NCI-H446 (cell line): ENCODE measurements around the gene MRC2.

Experiments used
- DNase-seq, 2 experiments: peaks; one replicate each; lab custom pipeline; 2025; lab: John Stamatoyannopoulos, UW

Gene MRC2

DNA sequence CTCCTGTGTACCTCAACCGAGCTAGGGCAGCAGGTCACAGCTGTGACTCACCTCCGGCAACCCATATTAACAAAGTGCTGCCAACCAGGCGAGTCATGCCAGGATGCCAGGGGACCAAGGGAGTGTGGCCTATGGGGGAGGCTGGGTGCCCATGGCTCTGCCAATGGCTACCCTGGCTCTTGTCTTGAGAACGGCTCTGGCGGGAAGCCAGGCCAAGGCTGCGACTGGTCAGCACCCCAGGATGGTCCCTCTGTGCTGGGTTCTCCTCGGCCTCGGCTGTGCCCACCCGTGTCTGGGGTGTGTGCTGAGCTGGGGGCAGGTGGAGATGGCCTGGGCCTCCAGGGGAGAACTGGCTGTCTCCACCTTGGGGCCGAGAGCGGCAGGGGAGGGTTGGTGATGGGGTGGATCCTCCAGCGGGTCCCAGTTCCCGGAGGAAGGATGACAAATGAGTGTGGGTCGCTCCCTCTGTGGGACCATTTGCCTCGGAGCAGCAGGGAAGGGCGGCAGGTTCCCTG is 75.8 kb downstream of the MRC2 start:
- DNase-seq, result no peak

DNA sequence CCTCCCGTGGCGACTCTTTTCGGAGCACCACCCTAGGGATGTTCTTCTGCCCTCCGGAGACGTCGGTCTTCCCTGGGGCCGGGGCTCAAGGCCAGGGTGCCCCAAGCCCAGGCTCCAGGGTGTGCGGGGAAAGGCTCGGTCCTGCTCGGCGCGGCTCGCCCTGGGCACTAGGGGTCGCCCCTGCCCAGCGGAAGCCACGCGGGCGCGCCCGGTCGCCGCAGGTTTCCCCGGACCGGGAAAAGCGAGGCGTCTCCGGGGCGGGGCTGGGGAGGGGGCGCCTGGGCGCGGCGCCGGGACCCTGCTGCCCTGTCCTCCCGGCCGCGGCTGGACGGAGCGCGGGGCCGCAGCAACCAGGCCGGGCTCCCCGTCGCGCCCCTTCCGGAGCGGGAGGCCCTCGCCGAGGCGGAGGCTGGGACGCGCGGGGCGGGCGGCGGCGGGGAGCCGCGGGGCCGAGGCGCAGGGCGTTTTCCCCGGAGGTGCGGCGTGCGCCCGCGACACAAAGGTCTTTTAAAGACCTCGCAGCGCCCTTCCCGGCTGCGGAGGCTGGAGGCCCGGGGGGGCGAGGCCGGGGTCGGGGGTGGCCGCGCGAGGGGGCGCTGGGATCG is 76.4 kb downstream of the MRC2 start:
- DNase-seq, result peak in 1 of 2 experiments; percentile 68

DNA sequence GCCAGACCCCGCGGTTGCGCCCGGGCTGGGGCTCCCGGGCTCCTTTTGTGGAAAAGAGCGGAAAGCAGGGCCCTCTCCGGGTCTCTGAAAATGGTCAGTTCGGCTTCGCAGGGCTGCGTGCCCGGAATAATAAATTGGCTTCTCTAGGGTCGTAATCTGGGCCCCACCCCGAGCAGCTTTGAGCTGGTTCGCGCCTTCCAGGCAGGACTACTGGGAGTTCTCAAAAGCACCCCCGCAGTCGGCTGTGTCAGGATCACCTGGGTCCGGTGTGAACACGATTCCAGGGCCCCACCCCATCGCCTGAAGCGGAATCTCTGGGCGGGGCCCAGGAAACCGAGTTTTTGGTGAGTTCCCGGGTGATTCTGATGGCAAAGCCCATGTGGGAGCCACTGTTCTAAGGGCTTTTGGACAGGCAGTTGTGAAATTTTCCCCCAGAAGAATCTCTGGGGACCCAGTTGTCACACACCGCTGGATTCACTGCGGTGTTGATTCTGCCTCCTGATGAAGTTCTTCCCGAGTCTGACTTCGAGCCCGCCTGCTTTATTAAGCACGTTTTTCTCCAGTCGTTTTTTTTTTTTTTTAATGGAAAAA is 77.0 kb downstream of the MRC2 start:
- no peak for DNase-seq

- no peak for DNase-seq
Observed at GRCh38 chr17:62705156-62705777, 77.8 kb downstream of the MRC2 start.

- DNase-seq, result no peak
Observed at GRCh38 chr17:62705778-62706597, 78.5 kb downstream of the MRC2 start.

- DNase-seq, result no peak
Observed at GRCh38 chr17:62706598-62707424, 79.3 kb downstream of the MRC2 start.

- no peak for DNase-seq
Observed at GRCh38 chr17:62707425-62707739, 79.9 kb downstream of the MRC2 start.

GRCh38 chr17:62708587-62708986 is 81.1 kb downstream of the MRC2 start:
- DNase-seq, result no peak

DNA sequence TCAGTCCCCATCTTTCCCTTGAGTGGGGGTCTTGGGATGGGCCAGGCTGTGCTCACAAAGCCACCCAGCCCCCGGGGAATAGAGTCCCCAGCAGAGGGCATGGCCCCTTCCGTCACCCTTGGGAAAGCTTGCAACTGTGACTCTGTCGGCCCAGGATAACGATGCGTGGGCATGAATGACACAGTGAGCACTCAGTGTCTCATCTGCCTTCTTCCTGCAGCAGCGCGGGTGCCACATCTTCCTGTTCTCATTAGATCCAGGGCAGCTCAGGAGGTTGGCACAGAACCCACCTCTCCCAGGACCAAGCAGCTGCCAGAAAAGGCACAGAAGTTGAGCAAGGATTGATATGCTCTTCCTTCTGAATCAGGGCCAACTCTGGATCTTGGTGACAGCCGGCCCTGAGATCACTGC is 84.7 kb downstream of the MRC2 start:
- peak in 1 of 2 experiments; percentile 51 for DNase-seq

DNA sequence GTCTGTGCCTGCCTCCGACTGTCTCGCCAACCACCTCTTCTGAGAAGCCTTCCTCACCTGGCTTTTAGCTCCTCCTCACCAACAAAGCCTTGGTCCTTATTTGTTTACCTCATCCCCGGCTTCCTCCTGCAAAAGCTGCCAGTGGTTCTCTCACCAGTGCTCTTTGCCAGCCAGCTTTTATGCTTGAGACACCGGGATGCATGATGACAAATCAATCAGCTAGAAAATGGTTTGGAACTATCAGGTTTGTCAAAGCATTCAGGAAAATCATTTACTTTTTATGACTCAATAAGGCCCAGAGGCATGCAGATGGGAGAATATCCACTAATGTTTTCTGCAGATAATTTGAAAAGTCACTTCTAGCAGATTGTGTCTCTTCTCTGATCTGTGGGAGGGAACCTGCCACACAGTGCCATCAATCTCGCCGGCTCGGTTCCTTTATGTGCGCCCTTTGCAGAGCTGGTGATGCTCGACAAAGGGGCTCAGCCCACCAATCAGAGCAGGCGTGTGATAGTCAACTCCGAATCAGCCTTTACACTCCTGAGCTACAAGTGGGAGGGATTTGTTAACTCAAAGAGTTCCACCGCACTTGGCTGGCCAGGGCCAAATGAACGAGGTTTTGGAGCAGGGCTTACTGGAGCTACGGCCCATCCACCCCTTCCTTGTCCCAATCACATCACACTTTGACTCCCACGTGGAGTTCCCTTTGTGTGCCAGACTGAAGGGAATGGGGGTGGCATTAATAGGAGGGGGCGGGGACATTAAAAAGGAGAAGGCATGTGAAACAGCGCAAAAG is 85.8 kb downstream of the MRC2 start:
- DNase-seq, result no peak

GRCh38 chr17:62714016-62714777 is 86.7 kb downstream of the MRC2 start:
- DNase-seq, result no peak

DNA sequence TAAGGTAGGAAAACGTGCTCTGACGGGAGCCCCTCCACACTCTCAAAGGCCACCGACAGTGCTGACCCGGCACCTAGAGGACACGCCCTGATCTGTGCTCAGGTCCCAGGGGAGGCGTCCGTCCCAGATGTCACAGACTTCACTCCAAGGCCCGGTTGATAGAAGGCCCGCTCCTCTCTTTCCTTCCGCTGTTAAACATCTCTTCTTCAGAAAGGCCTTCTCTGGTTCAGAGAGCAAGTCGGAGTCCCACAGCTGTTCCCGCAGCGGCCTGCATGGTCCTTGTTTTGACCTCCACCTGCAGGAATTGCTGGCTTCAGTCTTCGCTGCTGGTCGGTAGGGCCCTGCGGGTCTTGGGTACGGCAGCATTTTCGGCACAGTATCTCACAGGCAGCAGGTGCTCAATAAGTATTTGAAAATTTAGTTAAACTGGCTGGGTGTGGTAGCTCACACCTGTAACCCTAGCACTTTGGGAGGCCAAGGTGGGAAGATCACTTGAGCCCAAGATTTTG is 88.5 kb downstream of the MRC2 start:
- DNase-seq, result no peak

GRCh38 chr17:62716834-62717588 is 89.5 kb downstream of the MRC2 start:
- no peak for DNase-seq

- DNase-seq, result no peak
Observed at GRCh38 chr17:62717589-62717855, 90.1 kb downstream of the MRC2 start.

DNA sequence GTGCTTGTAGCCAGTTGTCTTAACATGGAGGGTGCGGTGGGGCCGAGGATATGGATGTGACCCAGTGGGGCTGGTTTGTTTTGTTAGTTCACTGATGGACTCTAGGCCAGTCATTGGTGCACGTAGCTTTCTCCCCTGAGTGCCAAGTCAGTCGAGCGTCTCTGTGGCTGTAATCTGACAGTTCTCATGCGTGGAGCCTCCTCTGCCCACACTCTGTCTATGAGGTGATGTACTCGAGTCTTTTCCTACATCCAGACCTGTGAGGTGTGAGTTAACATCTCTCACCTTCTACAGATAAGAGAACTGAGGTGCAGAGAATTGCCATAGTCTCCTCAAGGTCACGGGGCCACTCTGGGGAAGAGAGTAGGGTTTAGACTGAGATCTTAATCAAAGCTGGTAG is 90.4 kb downstream of the MRC2 start:
- DNase-seq, result no peak

DNA sequence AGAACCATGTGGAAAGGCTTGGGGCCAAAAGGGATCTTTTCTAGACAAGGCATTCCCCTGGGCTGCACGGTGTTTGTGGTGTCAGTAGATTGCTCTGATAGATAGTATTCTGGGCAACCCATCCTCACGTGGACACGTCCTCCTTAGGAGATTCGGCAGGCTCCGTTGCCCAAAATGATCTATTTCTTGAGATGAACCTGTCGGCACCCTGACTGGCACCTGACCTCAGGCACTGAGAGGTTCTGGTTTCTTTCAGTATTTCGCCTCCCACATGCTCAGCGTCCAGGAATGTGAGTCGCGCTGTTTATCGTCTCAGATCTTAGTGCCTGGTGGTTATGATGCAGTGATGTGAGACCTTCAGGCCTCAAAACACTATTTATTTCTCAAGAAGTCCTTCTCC is 91.0 kb downstream of the MRC2 start:
- DNase-seq, result no peak

DNA sequence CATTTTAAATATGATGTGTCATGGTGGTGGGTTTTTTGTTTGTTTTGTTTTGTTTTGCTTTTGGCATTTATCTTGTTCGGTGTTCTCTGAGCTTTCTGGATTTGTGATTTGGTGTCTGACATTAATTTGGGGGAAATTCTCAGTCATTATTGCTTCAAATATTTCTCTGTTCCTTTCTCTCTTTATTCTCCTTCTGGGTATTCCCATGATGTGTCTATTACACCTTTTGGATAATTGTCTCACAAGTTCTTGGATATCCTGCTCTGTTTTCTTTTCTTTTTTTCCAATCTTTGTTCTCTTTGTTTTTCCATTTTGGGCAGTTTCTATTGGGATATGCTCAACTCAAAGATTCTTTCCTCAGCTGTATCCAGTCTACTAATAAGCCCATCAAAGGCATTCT is 92.1 kb downstream of the MRC2 start:
- no peak for DNase-seq

GRCh38 chr17:62720126-62720850 is 92.8 kb downstream of the MRC2 start:
- DNase-seq, result no peak

- no peak for DNase-seq
Observed at GRCh38 chr17:62722625-62723024, 95.2 kb downstream of the MRC2 start.
